Measurements from ENCODE around the gene RAI1. TPM values are rescaled to one million over a fixed set of nuclear protein-coding genes. Genes with fewer than 3 reads are reported as not detected.
"Not testable (repeated sequence)": the region's sequence is repeated elsewhere in the genome, so short reads cannot be mapped to it uniquely, and the experiment has no call there.

Gene RAI1
- total RNA-seq (2014; rRNA removed; shearing (Covaris generic)) (17.1 and 20.1 TPM in 2 replicates), total RNA-seq (2022) (49.4 and 54.3 TPM in 2 replicates), Bru-seq, nascent RNA (percentile 69 among the genes with signal in this experiment), BruChase-seq, experiment 1, labeled RNA remaining after a 6-hour chase (percentile 86 among the genes with signal in this experiment), BruChase-seq, experiment 2, labeled RNA remaining after a 2-hour chase (percentile 78 among the genes with signal in this experiment)
- long read RNA-seq, full-length matches to known transcripts, result 10 of 110 reads
- long read RNA-seq, partial matches to known transcripts, result 64 of 110 reads
- long read RNA-seq, other reads (novel, unspliced or antisense), result 36 of 110 reads

GRCh38 chr17:17681187-17681743 lies at the start of gene RAI1:
Gene RAI1, plus strand, starts transcription at chr17:17681458. Its CDS starts 111,491 bp downstream, at chr17:17792949.
- H3K9me2 ChIP-seq (ENCODE audit: insufficient read depth, low read length), result no peaks in the 10 kb centered on the region
- ChIA-PET CTCF (ENCODE audit: unreplicated experiment) (interaction anchor here (1.1 kb wide), 1 partner anchor 77 kb away, joined by 3 read pairs; no protein-coding TSS in a partner anchor), POLR2A (interaction anchor here (0.8 to 3.2 kb wide), 4 partner anchors 9 to 74 kb away, joined by 3 to 20 read pairs (median 4); no protein-coding TSS in a partner anchor)
- peak within 1 kb of the TSS; percentile 66; the same call in 1 of the 2 replicates for H2AFZ ChIP-seq (ENCODE audit: low read length)
- peak; percentile 85 for DNase-seq (ENCODE audit: low spot score)
- no peaks in the 10 kb centered on the region for H3K9me3 ChIP-seq (ENCODE audit: low read length)
- BruUV-seq (replicated peaks), result no TSS peak
- no peaks in the 10 kb centered on the region; the same call in 1 of the 2 replicates for H4K20me1 ChIP-seq (ENCODE audit: insufficient read depth, low read length)
- peaks cover 16% of the 10 kb centered on the region; the same call in 1 of the 2 replicates for H3K36me3 ChIP-seq (ENCODE audit: insufficient read depth, low read length)
- peaks cover 52% of the 10 kb centered on the region for H3K4me1 ChIP-seq (ENCODE audit: insufficient read depth, low read length, poor library complexity, severe bottlenecking)
- peak within 1 kb of the TSS; percentile 76 for H3K27ac ChIP-seq (ENCODE audit: low read depth, low read length, poor library complexity, severe bottlenecking)
- peak within 1 kb of the TSS; percentile 89 for H3K4me2 ChIP-seq (ENCODE audit: low read length)
- intact Hi-C loops (cut with micrococcal nuclease; ENCODE audit: unreplicated experiment), result loop anchor here (1.0 to 2.0 kb wide), 4 partner anchors 104 to 352 kb away; no protein-coding TSS in a partner anchor
- TF ChIP-seq EZH2phosphoT487 (IDR thresholded peaks at IDR 0.05; ENCODE audit: borderline replicate concordance, low read depth, low read length), result no peak
- TF ChIP-seq, protein P1, sequence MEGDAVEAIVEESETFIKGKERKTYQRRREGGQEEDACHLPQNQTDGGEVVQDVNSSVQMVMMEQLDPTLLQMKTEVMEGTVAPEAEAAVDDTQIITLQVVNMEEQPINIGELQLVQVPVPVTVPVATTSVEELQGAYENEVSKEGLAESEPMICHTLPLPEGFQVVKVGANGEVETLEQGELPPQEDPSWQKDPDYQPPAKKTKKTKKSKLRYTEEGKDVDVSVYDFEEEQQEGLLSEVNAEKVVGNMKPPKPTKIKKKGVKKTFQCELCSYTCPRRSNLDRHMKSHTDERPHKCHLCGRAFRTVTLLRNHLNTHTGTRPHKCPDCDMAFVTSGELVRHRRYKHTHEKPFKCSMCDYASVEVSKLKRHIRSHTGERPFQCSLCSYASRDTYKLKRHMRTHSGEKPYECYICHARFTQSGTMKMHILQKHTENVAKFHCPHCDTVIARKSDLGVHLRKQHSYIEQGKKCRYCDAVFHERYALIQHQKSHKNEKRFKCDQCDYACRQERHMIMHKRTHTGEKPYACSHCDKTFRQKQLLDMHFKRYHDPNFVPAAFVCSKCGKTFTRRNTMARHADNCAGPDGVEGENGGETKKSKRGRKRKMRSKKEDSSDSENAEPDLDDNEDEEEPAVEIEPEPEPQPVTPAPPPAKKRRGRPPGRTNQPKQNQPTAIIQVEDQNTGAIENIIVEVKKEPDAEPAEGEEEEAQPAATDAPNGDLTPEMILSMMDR (conservative IDR thresholded peaks at IDR 0.05; ENCODE audit: low read length), result peak; percentile 67; the same call in 1 of the 2 replicates
- H3K4me3 ChIP-seq (ENCODE audit: low read depth, low read length, poor library complexity, severe bottlenecking), result peak within 1 kb of the TSS; percentile 92
- peaks cover 42% of the 10 kb centered on the region for H3K79me2 ChIP-seq (ENCODE audit: insufficient read depth, low read depth, low read length)

DNA sequence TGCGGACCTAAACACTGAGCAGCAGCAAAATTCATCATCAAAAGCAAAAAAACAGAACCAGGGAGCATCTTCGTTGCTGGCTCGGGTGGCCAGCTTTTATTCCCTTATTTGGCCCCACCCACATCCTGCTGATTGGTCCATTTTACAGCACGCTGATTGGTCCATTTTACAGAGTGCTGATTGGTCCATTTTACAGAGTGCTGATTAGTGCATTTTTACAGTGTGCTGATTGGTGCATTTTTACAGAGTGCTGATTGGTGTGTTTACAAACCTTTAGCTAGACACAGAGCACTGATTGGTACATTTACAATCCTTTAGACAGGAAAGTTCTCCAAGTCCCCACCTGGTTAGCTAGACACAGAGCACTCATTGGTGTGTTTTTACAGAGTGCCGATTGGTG lies 48.6 kb upstream of the RAI1 start:
- POLR2A ChIA-PET, result interaction anchor here (0.6 kb wide), 1 partner anchor 17 kb away, joined by 4 read pairs; no protein-coding TSS in a partner anchor
- H3K4me1 ChIP-seq (ENCODE audit: insufficient read depth, low read length, poor library complexity, severe bottlenecking); BruUV-seq (replicated peaks); H2AFZ ChIP-seq (ENCODE audit: low read length); H3K9me3 ChIP-seq (ENCODE audit: low read length); H3K79me2 ChIP-seq (ENCODE audit: insufficient read depth, low read depth, low read length); H4K20me1 ChIP-seq (ENCODE audit: insufficient read depth, low read length); H3K36me3 ChIP-seq (ENCODE audit: insufficient read depth, low read length); H3K27ac ChIP-seq (ENCODE audit: low read depth, low read length, poor library complexity, severe bottlenecking); H3K9me2 ChIP-seq (ENCODE audit: insufficient read depth, low read length); H3K4me2 ChIP-seq (ENCODE audit: low read length); H3K4me3 ChIP-seq (ENCODE audit: low read depth, low read length, poor library complexity, severe bottlenecking); CTCF ChIA-PET (ENCODE audit: unreplicated experiment); intact Hi-C loops (cut with micrococcal nuclease; ENCODE audit: unreplicated experiment): not testable (repeated sequence)
- DNase-seq (ENCODE audit: low spot score), result peak; percentile 51

- no peaks in the 10 kb centered on the region for H3K36me3 ChIP-seq (ENCODE audit: insufficient read depth, low read length)
- peaks cover 5% of the 10 kb centered on the region; the same call in 1 of the 2 replicates for H3K9me3 ChIP-seq (ENCODE audit: low read length)
- no peaks in the 10 kb centered on the region for H3K79me2 ChIP-seq (ENCODE audit: insufficient read depth, low read depth, low read length)
- DNase-seq (ENCODE audit: low spot score), result no peak
- TF ChIP-seq, protein P1 (conservative IDR thresholded peaks at IDR 0.05; ENCODE audit: low read length), result no peak
- no peak for TF ChIP-seq EZH2phosphoT487 (IDR thresholded peaks at IDR 0.05; ENCODE audit: borderline replicate concordance, low read depth, low read length)
- no peaks in the 10 kb centered on the region for H3K9me2 ChIP-seq (ENCODE audit: insufficient read depth, low read length)
- H4K20me1 ChIP-seq (ENCODE audit: insufficient read depth, low read length), result no peaks in the 10 kb centered on the region
- no peak overlapping the region for H3K4me3 ChIP-seq (ENCODE audit: low read depth, low read length, poor library complexity, severe bottlenecking)
- no peak overlapping the region for H3K4me2 ChIP-seq (ENCODE audit: low read length)
- BruUV-seq (replicated peaks), result no TSS peak
- no peaks in the 10 kb centered on the region for H3K4me1 ChIP-seq (ENCODE audit: insufficient read depth, low read length, poor library complexity, severe bottlenecking)
- no peak overlapping the region for H3K27ac ChIP-seq (ENCODE audit: low read depth, low read length, poor library complexity, severe bottlenecking)
- POLR2A ChIA-PET, result no interaction called here
- no peak overlapping the region for H2AFZ ChIP-seq (ENCODE audit: low read length)
- intact Hi-C loops (cut with micrococcal nuclease; ENCODE audit: unreplicated experiment), result no loop called here
- CTCF ChIA-PET (ENCODE audit: unreplicated experiment), result no interaction called here
Measured at GRCh38 chr17:17633310-17633709, 47.9 kb upstream of the RAI1 start.

Data from OCI-LY7 (cell line).